IPS DF 19.7 (cell line): Measurements from ENCODE around the gene PDGFD.

Source experiments
- DNase-seq: peaks from one replicate; pipeline ENCODE4 v3.0.0-alpha.2; 2013; ENCODE audit warnings: low read depth, low spot score

The PDGFD gene

DNA sequence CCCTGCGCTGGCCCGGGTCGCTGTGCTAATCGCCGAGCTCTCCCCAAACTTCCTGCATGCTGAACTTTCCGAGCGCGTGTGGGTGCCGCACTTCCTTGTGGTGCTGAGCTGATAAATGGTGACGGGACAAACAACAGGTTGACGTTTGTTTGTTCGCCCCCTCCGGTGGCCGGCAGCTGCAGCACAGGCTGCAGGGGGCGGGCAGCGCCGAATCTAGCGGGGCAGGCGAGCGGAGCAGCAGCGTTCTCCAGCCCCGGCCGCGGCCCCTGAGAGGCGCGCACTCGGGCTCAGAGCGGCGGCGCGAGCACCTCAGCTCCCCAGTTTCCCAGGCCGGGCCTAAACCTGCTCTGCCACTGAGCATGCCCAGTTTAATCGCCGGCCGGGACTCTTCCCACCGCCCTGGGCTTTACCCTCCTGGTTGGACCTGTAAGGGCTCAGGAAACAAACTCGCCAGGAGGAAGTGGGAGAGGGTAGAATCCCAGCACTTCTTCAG, at the start of gene PDGFD:
TSS of gene PDGFD (minus strand) at position 120 of the 493 bp plus-strand sequence.
- DNase-seq, result peak; percentile 69

DNA sequence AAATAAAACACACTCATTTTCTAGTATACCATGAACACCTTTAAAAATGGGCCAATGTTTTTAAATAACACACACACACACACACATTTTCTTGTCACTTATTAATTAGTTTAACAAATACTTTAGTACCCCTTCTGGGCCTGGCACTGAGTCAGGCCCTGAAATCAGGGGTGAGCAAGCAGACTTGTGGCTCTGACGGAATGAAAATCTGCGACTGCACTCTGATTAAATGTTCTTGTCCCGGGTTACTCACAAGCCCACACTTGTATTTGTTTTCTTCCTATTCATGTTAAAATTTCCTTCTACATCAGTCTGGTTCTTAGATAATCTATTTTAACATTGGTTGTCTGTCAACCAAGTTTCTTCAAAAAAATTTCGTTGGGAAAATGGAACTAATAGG, 43.0 kb upstream of the PDGFD start:
- DNase-seq, result no peak

DNA sequence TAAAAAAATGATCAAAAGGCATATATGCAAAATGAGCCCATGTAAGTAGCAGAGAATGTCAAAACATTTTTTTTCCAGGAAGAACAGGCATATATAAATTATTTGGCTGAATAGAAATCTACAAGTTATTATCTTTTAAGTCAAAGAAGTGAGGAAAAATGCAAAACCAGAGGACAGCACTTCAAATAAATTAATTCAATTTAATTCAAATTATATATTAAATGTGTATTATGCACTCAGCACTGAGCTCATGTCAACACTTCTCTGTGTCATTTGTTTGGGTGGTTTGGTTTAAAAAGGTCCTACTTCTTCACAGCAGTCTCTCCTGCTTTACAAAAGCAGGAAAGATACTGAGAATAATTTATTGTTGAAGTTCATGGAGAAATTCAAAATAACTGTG, 41.9 kb upstream of the PDGFD start:
- DNase-seq, result no peak

DNA sequence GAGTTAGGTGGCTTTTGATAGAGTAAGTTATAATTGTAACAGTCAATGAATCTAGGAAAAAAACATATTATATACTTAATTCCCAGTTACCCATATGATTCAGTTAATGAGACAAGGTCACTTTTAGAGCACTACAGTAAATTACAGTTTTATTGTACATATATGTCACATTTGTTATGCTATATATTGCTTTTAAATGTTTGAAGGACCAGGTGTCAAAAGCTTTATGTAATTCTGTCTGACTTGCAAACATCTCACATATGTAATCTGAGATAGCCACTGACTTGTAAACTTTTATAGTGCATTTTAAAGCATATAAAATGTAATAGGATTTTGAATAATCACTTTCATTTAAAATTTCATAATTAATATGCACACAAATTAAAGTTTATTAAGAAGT, 36.7 kb upstream of the PDGFD start:
- DNase-seq, result no peak

DNA sequence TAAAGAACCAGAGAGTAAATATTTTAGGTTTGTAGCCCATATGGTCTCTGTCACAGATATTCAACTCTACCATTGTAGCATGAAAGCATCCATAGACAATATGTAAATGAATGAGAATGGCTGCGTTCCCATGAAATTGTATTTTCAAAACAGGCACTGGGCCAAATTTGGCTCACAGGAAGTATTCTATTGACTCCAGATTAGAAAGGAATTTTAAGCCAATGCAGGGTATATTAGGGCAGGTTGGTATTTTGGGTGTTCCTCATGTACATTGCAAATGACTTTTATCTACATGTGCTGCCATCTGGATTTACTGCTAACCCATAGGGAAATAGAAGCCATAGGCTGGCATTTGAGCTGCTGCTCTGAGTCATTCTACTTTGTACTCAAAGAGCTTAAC, 35.1 kb upstream of the PDGFD start:
- DNase-seq, result no peak

DNA sequence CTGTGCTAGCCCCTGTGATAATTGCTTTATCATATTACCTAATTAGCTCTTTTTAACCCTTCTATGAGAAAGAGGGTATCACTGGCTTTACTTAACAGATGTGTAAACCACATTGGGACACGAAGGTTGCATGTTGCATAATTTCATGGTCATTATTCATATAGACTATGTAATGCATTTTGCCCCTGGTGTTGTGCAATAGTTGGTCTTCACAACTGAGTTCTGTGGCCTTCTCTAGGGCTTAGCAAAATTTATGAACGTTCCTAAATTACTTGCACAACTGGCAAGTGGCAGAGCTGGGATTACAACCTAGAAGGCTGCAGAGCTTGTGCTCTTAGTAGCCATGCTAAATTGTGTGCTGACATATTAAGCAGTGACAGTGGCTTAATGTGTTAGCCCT, 34.6 kb upstream of the PDGFD start:
- no peak for DNase-seq

DNA sequence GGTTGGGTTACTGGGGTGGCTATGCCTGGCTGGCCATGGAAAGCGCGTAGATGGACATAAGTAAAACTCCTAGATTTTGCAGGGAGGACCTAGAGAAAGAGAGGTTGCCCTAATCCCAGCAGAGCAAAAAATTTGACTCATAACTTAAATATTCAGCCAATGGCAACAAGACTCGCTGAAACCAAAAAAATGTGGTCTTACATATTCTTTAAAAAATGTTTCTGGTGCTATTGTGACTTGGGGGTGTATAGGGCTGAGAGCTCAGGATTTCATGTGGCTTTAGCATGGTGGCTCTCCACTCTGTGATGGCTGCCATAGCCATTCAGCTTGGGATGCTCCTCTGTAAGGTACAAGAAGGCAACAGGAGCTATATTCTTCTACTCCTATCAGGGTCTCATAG, 27.2 kb upstream of the PDGFD start:
- no peak for DNase-seq

DNA sequence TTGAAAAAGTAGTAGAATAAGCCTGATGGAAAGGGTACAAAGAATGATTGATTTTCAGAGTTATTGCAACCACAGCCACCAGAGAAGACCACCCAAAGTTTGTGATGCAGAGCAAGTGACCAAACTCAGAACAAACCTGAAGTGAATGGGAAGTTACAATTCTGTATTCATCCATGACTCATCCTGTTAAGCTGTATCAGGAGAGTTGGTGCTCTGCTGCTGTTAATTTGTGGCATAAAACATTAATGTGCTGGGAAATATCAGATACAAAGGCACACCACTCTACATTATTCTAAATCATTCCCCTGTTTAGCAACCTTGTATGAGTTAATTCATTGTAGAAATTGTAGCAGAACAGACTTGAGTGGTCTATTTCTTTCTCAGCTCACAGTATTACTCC, 19.6 kb upstream of the PDGFD start:
- no peak for DNase-seq

DNA sequence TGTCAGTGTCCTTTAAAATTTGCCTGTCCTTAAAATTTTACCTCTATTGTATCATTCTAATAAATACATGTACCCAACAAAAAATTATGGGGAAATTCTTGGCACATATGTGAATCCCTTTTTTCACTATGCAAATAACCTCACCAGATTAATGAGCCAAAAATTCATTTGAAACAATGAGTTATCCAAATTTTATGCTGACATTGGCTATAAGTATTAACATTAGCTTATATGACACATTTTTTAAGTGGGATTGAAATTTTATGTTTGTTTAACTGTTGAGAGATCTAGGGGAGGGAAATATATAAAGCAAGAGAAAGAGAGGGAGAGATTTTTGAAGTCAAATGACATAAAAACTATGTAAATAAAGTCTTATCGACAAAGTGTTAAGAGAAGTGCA, 11.8 kb upstream of the PDGFD start:
- DNase-seq, result no peak

DNA sequence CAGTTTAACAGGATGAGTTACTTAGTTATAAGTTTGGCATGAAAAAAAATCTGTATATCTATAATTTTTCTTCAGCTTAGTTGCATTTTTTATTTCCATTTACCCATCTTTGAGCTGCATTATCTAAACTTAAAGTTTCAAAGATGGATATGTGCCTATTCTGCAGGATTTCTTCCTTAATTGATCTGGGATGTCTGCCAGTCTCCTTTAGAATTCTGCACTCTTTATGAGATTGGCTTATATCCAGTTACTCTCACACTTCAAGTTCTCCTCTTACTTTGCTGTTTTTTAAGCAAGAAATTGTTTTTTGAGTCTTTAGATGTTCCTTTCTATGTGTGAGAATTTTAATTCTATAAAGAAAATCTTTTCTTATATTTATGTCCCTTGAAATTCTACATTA, 5.1 kb upstream of the PDGFD start:
- DNase-seq, result no peak

DNA sequence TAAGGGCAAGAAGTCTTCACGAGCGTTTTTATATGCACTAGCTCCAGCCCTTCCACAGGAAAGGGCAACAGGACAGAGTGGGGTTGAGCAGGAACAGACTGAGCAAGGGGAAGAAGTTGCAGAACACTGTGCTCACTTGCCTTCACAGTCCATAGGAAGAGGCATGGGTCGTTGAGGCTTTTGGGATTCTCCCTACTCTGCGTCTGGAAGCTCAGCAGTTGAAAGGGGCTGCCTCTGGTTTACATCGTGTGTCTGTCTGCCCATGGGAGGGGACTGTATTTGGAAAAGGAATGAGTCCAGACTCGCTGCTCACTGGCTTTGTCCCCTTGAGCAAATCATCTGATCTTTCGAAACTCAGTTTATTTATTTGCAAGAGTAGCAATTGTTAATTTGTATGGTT, 1.1 kb upstream of the PDGFD start:
- no peak for DNase-seq

DNA sequence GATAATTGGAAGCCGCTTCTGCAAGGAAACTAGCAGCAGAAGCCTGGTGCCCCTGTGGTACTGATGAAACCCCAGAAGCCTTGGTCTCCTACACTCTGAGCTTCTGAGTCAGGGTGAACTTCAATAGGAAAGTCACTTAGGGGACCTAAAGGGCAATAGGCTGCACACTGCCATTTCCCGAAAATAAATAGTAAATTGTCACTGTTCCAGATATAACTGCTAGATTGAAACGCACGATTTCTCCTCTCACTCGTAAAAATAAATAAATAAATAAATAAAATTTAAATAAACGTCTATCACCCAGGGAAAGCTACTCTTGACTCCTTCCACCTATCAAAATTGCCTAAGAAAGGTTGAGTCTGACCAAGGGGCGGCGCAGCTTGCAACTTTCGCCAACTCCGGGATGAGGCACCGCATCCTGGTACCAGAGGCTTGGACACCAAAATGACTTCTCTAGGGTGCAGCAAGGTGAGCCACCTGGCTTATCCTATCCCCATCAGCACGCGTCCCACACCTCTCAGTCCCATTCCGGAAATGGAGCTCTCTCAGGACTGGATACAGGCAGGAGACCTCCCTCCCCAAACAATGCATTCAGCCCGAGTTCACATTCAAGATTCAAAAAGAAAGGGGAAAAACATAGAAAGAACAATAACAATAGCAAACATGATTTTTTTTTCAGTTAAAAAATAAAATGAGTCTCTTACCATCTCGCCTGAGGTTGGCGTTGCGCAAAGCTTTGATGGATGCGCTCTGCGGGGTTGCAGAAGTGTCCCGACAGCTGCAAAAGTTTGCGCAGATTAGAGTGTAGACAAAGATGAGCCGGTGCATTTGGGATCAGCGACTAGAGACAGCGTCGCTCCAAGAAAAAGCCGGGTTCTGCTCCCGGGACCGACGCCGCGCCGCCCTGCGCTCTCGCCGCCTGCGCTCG, 583 bp downstream of the PDGFD start:
- DNase-seq, result peak; percentile 25

DNA sequence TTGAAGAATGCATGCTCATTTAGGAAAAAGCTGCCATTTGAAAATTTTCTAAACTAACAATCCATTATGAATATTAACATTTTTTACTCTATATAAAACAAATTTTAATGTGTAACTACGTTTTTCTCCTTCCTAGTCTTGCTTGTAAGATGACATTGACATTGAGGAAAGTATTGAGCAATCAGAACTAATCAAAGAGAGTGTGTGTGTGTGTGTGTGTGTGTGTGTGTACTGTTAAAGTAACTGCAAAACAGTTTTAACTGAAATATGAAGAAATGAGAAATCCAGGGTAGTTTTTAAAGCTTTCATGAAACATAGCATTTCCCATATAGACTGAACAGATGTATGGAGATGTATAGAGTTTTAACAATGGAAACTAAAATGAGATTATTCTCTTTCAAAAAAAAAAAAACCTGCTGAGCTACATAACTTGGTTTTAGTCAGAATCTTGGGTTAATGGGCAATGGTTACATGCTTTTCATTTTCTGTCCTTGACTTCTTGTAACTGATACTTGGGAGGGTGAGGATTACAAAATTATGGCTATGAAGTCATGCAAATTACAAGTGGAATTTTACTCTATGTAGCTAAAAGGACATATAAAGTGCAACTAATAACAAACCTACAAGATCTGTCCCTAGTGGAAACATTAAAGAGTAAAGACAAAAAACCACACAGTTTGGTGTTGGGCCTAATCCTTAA, 2.0 kb downstream of the PDGFD start:
- DNase-seq, result no peak

DNA sequence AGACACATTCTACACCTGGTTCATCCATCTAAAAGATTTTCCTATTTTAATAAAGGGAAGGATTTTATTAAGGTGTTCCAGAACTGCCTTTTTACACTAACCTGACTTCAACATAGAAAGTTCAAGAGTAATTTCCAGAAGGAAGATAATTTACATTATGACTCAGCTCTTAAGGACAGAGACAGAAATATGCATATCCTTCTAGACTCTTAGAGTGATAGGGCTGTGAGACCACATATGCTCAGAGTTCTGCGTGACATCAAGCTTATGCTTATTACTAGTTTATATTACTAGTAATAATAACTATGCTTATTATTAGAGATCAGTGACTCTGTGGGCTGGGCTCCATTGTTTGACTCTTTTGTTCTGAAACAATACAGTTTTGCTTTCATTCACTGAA, 4.6 kb downstream of the PDGFD start:
- no peak for DNase-seq

DNA sequence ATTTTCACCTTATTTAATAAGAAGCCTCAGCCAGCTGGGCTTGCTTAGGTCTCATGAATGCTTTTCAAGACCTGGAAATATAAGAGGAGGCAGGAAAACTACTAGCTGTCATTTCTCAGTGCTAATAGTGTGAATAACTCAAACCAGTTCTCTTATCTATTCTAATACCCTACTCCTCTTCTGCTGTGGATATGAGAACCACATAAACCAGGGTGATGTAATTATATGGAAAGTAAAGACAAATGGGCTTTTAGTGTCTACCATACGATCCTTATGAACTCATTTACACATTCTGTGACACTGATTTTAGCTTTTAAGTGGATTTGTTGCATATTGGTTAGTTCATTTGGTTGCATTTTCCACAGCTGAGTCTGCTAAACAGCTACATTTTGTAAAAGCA, 8.6 kb downstream of the PDGFD start:
- no peak for DNase-seq

DNA sequence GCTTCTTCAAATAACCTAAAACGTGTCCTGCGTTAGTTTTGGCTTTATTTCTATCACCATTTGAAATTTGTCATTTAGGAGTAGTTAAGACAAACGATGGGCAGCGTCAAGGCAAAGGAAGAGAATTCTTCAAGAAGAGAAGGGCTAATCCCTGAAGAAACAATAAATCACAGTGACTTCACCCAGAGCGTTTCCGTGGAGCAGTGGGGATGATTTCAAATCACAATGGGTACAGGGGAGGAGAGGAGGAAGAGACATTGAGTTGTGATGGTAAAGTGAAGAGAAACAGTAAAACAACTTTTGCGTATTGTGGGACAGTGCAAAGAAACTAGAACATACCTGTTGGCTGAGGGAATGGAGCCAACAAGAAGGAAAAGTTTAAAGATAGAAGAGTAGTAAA, 9.7 kb downstream of the PDGFD start:
- no peak for DNase-seq

DNA sequence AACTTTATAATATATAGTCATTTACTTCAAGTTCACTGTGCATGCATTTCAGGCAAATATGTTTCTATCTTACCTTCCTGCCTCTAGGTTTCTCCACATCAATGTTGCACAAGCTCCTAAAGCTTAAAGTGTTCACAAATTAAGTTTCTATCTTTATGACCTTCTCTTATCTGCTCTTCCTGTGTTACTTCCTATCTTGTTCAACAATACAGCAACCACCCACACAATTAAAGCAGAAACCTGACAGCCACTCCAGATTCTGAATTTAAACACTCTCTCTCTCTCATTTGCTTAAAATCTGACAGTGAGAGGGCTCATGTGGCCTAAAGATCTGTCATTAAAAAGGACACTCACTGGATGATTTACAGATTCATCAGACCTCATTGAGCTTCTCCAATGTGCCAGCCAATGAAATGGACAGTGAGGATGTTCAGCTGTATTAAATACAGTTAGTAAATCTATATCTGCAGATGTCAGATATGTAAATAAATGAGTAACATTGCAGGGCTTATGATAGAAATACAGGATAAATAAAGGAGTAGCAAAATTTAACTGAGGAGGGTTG, 10.9 kb downstream of the PDGFD start:
- no peak for DNase-seq

DNA sequence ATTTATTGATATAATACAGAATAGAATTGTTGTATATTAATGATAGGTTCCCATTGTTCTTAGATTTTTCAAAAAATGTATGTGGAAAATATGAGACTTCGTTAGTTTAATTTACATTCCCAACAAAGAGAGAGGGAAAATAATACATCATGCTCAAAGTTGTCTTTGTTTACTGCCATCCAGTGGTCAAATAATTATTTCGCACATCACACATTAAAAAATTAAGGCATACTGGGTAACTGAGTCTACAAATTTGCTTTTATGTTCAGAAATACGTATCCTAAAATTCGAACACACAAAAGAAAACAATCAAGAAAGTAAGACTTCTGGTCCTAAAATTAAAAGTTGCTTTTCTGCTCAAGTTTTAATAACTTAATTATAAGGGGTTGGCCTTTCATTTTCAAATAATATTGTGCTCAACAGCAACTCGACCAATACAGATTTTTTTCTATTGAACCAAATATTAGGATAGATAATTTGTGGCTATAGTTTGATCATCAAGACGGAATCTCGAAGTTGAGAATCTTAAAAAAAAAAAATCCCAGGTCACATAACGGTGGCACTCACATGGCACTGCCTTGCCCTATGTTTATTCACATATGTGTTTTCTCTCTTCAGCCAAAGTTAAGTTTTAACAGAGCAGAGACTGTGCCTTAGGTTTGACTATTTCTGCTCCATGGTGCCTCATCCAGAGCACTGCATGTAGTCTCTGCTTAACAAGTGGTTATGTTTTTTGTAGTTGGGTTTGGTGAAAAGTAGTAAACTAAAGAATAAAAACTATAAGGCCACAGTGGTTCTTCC, 12.3 kb downstream of the PDGFD start:
- no peak for DNase-seq

DNA sequence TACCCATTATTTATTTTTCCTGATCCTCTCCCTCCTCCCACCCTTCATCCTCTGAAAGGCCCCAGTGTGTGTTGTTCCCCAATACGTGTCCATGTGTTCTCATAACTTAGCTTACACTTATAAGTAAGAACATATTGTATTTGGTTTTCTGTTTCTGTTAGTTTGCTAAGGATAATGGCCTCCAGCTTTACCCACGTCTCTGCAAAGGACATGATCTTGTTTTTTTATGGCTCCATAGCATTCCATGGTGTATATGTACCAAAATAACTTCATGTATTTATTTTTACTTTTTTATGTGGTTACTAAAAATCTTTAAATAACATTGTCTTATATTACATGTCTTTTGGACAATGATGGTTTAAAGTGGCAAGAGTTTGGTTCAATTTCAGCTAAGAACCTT, 15.2 kb downstream of the PDGFD start:
- no peak for DNase-seq

DNA sequence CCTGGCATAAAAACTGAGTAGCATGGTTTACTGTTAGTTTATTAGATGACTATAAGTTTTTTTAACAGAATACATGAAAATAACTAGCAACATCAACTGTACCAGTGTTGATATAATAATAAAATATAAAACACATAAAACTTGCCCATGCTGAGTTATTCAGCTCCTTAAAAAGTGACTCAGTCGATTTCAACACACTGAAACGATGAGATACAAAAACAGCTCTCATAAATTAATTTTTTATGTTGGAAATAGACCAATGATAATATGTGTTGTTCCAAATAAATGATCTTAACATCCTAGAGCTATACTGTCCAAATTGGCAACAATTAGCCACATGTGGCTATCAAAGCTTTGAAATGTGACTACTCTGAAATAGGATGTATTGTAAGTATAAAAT, 15.9 kb downstream of the PDGFD start:
- no peak for DNase-seq

DNA sequence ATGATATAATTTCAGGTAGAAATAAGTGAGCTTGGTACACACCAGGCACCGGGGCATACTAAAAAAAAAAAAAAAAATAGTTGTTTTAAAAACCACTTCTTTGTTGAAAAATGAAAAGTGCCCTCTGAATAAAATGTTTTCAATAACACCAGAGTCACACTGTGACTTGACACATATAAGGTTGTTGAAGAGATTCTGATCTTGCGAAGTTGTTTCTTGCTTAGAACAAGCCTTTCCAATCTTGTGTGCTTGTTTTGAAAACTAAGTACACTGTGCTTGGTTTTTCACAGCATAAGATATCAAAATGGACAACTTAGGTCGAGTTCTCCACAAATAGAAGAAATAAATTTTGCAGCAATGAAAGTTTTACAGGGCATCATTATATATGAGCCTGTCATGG, 17.0 kb downstream of the PDGFD start:
- DNase-seq, result no peak

DNA sequence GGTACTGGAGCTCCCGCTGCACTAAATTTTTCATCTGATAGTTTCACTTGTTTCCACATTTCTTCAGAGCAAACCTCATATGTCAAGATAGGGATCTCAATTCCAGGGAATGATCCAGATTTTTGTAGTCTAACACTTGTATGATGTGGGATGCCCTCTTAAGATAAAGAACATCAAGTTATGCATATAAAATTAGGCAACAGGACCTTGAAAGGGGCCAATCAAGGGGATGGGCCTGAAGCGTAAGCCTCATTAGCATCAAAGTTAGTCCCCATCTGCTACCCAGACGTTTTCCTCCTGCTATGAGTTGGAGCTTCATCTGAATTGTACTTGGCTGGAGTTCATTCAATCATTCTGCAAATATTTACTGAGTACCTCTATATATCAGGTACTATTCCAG, 17.5 kb downstream of the PDGFD start:
- DNase-seq, result no peak
